Superior temporal gyrus (tissue), 1 donor: Measurements from ENCODE around the gene JMJD1C.
"Not testable (repeated sequence)": the region's sequence is repeated elsewhere in the genome, so short reads cannot be mapped to it uniquely, and the experiment has no call there.

Experiments
- DNase-seq: peaks from one replicate; pipeline ENCODE4 v3.0.0-alpha.2; 2016; ENCODE audit errors: extremely low spot score

JMJD1C gene

GRCh38 chr10:63364918-63365317 lies 100.9 kb downstream of the JMJD1C start:
- no peak for DNase-seq

- DNase-seq = no peak
Measured at GRCh38 chr10:63363951-63364350, 101.8 kb downstream of the JMJD1C start.

- no peak for DNase-seq
Measured at GRCh38 chr10:63355682-63356081, 110.1 kb downstream of the JMJD1C start.

- DNase-seq = no peak
Measured at GRCh38 chr10:63352976-63353375, 112.8 kb downstream of the JMJD1C start.

- DNase-seq = no peak
Measured at GRCh38 chr10:63348245-63348850, 117.4 kb downstream of the JMJD1C start.

GRCh38 chr10:63346015-63346441 lies 119.7 kb downstream of the JMJD1C start:
- no peak for DNase-seq

GRCh38 chr10:63344269-63344668 lies 121.5 kb downstream of the JMJD1C start:
- no peak for DNase-seq

GRCh38 chr10:63343476-63343875 lies 122.3 kb downstream of the JMJD1C start:
- no peak for DNase-seq

- DNase-seq = not testable (repeated sequence)
Measured at GRCh38 chr10:63339640-63340039, 126.1 kb downstream of the JMJD1C start.

GRCh38 chr10:63337455-63338251 lies 128.1 kb downstream of the JMJD1C start:
- no peak for DNase-seq

- no peak for DNase-seq
Measured at GRCh38 chr10:63331586-63331985, 134.2 kb downstream of the JMJD1C start.

- no peak for DNase-seq
Measured at GRCh38 chr10:63324495-63324854, 141.3 kb downstream of the JMJD1C start.

- DNase-seq = no peak
Measured at GRCh38 chr10:63323701-63324494, 141.9 kb downstream of the JMJD1C start.

- no peak for DNase-seq
Measured at GRCh38 chr10:63320683-63321082, 145.1 kb downstream of the JMJD1C start.

GRCh38 chr10:63319231-63319630 lies 146.5 kb downstream of the JMJD1C start:
- no peak for DNase-seq

- no peak for DNase-seq
Measured at GRCh38 chr10:63318491-63318890, 147.3 kb downstream of the JMJD1C start.

GRCh38 chr10:63314020-63314419 lies 151.8 kb downstream of the JMJD1C start:
- DNase-seq = no peak

GRCh38 chr10:63313066-63313717 lies 152.6 kb downstream of the JMJD1C start:
- no peak for DNase-seq

- no peak for DNase-seq
Measured at GRCh38 chr10:63308628-63309027, 157.1 kb downstream of the JMJD1C start.

GRCh38 chr10:63304146-63304545 lies 161.6 kb downstream of the JMJD1C start:
- no peak for DNase-seq

GRCh38 chr10:63300801-63301200 lies 165.0 kb downstream of the JMJD1C start:
- no peak for DNase-seq

- DNase-seq = no peak
Measured at GRCh38 chr10:63297941-63298340, 167.8 kb downstream of the JMJD1C start.
